GM23248 (cell line): Measurements from ENCODE around the gene SRGN. TPM values are rescaled to one million over a fixed set of nuclear protein-coding genes. Genes with fewer than 3 reads are reported as not detected.
"Not testable (repeated sequence)": the region's sequence is repeated elsewhere in the genome, so short reads cannot be mapped to it uniquely, and the experiment has no call there.

ENCODE experiments used
- DNase-seq: peaks from one replicate; pipeline ENCODE4 v3.0.0-alpha.2; 2015
- H2AFZ ChIP-seq: fragments of 200-600 bp; sonication (generic); 2 replicates; pipeline ENCODE4 v1.6.1; 2016; ENCODE audit warnings: antibody characterized with exemption
- H3F3A ChIP-seq: fragments of 200-600 bp; sonication (generic); 2 replicates; pipeline ENCODE4 v1.6.1; 2016; ENCODE audit warnings: mild to moderate bottlenecking, antibody characterized with exemption, mixed run types; ENCODE audit not compliant: insufficient read depth
- H3K27ac ChIP-seq: fragments of 200-600 bp; sonication (generic); 2 replicates; pipeline ENCODE4 v1.5.1; 2016; ENCODE audit warnings: mild to moderate bottlenecking
- H3K27me3 ChIP-seq: fragments of 200-600 bp; sonication (generic); replicated peaks from 2 replicates; pipeline ENCODE4 v1.6.1; 2016; ENCODE audit warnings: mild to moderate bottlenecking; ENCODE audit not compliant: insufficient read depth
- H3K36me3 ChIP-seq: fragments of 200-600 bp; sonication (generic); 2 replicates; pipeline ENCODE4 v1.6.1; 2016; ENCODE audit warnings: low read depth, mild to moderate bottlenecking
- H3K4me1 ChIP-seq: fragments of 200-600 bp; sonication (generic); 2 replicates; pipeline ENCODE4 v1.6.1; 2016; ENCODE audit warnings: mild to moderate bottlenecking; ENCODE audit not compliant: insufficient read depth
- H3K4me2 ChIP-seq: fragments of 200-600 bp; sonication (generic); one replicate; pipeline ENCODE4 v1.6.1; 2016; ENCODE audit warnings: mild to moderate bottlenecking; ENCODE audit not compliant: unreplicated experiment
- H3K4me3 ChIP-seq: fragments of 200-600 bp; sonication (generic); 2 replicates; pipeline ENCODE4 v1.5.1; 2016; ENCODE audit warnings: mild to moderate bottlenecking
- H3K79me2 ChIP-seq: fragments of 200-600 bp; sonication (generic); 2 replicates; pipeline ENCODE4 v1.6.1; 2016; ENCODE audit warnings: mild to moderate bottlenecking; ENCODE audit not compliant: insufficient read depth
- H3K9ac ChIP-seq: fragments of 200-600 bp; sonication (generic); 2 replicates; pipeline ENCODE4 v1.6.1; 2016; ENCODE audit warnings: mild to moderate bottlenecking
- H3K9me2 ChIP-seq: fragments of 200-600 bp; sonication (generic); 2 replicates; pipeline ENCODE4 v1.6.1; 2016; ENCODE audit warnings: mixed run types, mild to moderate bottlenecking, moderate library complexity; ENCODE audit not compliant: insufficient read depth
- H3K9me3 ChIP-seq: fragments of 200-600 bp; sonication (generic); one replicate; pipeline ENCODE4 v1.6.1; 2017; ENCODE audit warnings: low read depth
- H4K20me1 ChIP-seq: fragments of 200-600 bp; sonication (generic); 2 replicates; pipeline ENCODE4 v1.6.0; 2016; ENCODE audit not compliant: insufficient read depth
- EZH2 ChIP-seq: fragments of 200-600 bp; sonication (generic); IDR thresholded peaks from 2 replicates; pipeline ENCODE4 v1.6.1; 2018; ENCODE audit warnings: antibody characterized with exemption, mild to moderate bottlenecking; ENCODE audit not compliant: insufficient read depth, poor library complexity, severe bottlenecking
- EZH2phosphoT487 ChIP-seq: fragments of 200-600 bp; sonication (generic); IDR thresholded peaks from 2 replicates; pipeline ENCODE4 v1.6.1; 2018; ENCODE audit warnings: antibody characterized with exemption, moderate library complexity, mild to moderate bottlenecking, low read depth; ENCODE audit not compliant: insufficient read depth
- WGBS, 2 experiments: methylation state at CpG; one replicate each; pipeline ENCODE4 v1.1.6; 2015 to 2017; ENCODE audit warnings: low lambda C conversion rate in 2 of 2, low coverage in 1 of 2; ENCODE audit errors: missing lambda C conversion rate in 2 of 2; 5-methylcytosine and 5-hydroxymethylcytosine counted together
- in situ Hi-C: fragments of 300-500 bp; cut with MboI; formaldehyde crosslinking; loops from 2 replicates; pipeline ENCODE4 v1.15.0; 2020
- polyA plus RNA-seq: library from polyadenylated mRNA; unstranded; fragments of >200 nt; fragmentation: Nextera tagmentation; extraction: Ambion mirVana; gene quantifications from 2 replicates; pipeline ENCODE4 v1.2.1, GENCODE V29; 2016
- total RNA-seq: library from RNA; depleted of rRNA; stranded (reverse); fragments of >200 nt; shearing (Covaris generic); gene quantifications from 2 replicates; pipeline ENCODE4 v1.2.3, GENCODE V29; 2014; rRNA removed

SRGN gene, protein sequence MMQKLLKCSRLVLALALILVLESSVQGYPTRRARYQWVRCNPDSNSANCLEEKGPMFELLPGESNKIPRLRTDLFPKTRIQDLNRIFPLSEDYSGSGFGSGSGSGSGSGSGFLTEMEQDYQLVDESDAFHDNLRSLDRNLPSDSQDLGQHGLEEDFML
- total RNA-seq (108 and 136 TPM in 2 replicates), polyA plus RNA-seq (89.9 and 90.0 TPM in 2 replicates)

DNA sequence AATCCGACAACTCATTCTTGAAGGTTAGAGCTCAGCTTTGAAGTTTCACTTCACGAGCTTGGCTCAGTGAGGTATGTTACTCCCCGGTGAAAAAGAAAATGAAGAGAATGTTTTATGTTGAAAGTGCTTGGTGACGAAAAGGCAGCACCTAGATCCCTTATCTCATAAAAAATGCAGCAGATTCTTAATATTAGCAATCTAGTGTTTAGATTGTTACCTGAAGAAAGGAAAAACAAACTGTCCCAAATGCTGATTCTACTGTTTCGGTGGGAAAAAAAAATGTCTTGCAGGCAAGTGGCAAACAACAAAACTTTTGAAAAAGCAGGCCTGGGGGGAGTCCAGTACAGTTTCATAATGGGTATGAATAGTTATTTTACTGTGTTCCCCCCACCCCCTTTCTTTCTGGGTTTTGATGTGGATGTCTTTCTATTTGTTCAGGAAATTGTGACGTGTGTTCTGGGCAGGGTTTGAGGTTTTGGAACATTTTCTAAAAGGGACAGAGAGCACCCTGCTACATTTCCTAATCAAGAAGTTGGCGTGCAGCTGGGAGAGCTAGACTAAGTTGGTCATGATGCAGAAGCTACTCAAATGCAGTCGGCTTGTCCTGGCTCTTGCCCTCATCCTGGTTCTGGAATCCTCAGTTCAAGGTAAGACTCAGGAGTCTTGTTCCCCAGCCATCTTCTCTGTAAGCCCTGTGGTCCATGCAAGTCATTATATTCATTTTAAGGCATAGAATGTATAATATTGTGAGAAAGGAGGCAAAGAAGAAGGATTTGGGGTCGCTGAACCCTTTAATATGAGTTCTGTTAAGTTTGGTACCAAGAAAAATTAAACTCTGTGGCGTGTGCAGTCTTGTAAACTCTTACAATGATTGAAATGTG is at the start of gene SRGN:
TSS of gene SRGN (plus strand) at position 514 of the 881 bp plus-strand sequence. CDS start at position 569, 55 bp downstream.
- Histone ChIP-seq H3K36me3 (no peaks in the 10 kb centered on the region), H2AFZ (peak within 1 kb of the TSS; percentile 81), H3K9me3 (no peaks in the 10 kb centered on the region), H3K27ac (peak within 1 kb of the TSS; percentile 58), H3K79me2 (peaks cover 7% of the 10 kb centered on the region; the same call in 1 of the 2 replicates), H3F3A (0 out of 2 replicates have a peak, but pooled peaks cover 10% of the 10 kb centered on the region), H3K4me1 (peaks cover 23% of the 10 kb centered on the region), H3K4me2 (peak within 1 kb of the TSS; percentile 69), H3K27me3 (no peaks in the 10 kb centered on the region), H3K4me3 (peak within 1 kb of the TSS; percentile 67), H3K9me2 (no peaks in the 10 kb centered on the region), H4K20me1 (no peaks in the 10 kb centered on the region), H3K9ac (peak within 1 kb of the TSS; percentile 57)
- peak; percentile 74 for DNase-seq
- in situ Hi-C loops: no loop called here
- 64 to 69% methylated on average over 10 of the region's 10 CpGs for WGBS, 2 experiments
- TF ChIP-seq EZH2: no peak
- no peak for TF ChIP-seq EZH2phosphoT487

DNA sequence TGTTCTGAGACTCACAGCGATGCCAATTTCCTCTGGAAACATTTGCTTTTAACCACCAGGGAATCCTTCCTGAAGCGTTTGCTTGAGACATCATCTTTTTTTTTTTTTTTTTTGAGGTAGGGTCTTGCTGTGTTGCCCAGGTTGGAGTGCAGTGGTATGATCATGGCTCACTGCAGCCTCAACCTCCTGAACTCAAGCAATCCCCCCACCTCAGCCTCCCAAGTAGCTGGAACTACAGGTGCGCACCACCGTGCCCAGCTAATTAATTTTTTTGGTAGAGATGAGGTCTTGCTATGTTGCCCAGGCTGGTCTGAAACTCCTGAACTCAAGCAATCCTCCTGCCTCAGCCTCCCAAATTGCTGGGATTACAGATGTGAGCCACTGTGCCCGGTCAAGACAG is 47.0 kb upstream of the SRGN start:
- H3K79me2 ChIP-seq, H3K4me1 ChIP-seq, H3K9ac ChIP-seq, in situ Hi-C loops, H3K9me2 ChIP-seq, H3K27ac ChIP-seq, H3K4me2 ChIP-seq, H3K36me3 ChIP-seq, DNase-seq, H4K20me1 ChIP-seq, H3K9me3 ChIP-seq, H3K27me3 ChIP-seq, H3K4me3 ChIP-seq, H2AFZ ChIP-seq, H3F3A ChIP-seq: not testable (repeated sequence)
- WGBS, 2 experiments: 76 to 77% methylated on average over 5 of the region's 5 CpGs

DNA sequence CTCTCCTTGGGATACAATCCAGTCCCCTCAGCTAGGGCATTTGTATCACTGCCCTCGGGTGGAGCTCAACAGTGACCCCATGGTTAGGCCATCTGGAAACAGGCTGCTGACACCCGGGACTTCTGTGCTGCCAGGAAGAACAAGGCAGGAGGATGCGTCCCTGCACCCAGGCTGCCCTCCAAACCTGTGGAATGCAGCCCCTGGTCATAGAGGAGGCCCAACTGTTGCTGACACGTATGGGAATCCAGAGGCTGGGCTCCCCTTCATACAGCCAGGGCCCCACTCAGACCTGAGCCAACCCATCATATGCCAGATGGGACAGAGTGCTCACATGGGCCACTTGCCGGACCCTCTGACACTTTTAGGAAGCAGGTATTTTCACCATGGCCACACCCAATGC is 45.5 kb upstream of the SRGN start:
- TF ChIP-seq EZH2: no peak
- no peak for TF ChIP-seq EZH2phosphoT487
- H2AFZ ChIP-seq: no peak overlapping the region
- no peaks in the 10 kb centered on the region for H3K9me3 ChIP-seq
- 83 to 87% methylated on average over 5 of the region's 5 CpGs for WGBS, 2 experiments
- no peaks in the 10 kb centered on the region for H3K79me2 ChIP-seq
- H3F3A ChIP-seq: no peaks in the 10 kb centered on the region
- no peak overlapping the region for H3K27ac ChIP-seq
- H3K27me3 ChIP-seq: no peaks in the 10 kb centered on the region
- no peaks in the 10 kb centered on the region for H4K20me1 ChIP-seq
- no peak overlapping the region for H3K9ac ChIP-seq
- H3K36me3 ChIP-seq: no peaks in the 10 kb centered on the region
- H3K9me2 ChIP-seq: no peaks in the 10 kb centered on the region
- peaks cover 3% of the 10 kb centered on the region; the same call in 1 of the 2 replicates for H3K4me1 ChIP-seq
- no peak for DNase-seq
- in situ Hi-C loops: no loop called here
- no peak overlapping the region for H3K4me2 ChIP-seq
- no peak overlapping the region for H3K4me3 ChIP-seq

DNA sequence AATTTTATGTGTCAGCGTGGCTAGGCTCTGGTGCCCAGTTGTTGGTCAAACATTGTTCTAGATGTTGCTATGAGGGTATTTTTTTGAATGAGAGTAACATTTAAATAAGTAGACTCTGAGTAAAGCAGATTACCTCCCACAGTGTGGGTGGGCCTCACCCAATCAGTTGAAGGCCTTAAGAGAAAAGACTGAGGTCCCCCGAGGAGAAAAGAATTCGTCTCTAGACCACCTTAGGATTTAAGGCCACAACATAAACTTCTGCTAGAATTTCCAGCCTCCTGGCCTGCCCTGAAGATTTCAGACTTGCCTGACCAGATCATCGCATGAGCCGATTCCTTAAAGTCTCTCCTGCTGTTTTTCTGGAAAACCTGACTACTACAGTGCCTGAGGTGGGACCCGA is 45.1 kb upstream of the SRGN start:
- no peak overlapping the region for H2AFZ ChIP-seq
- TF ChIP-seq EZH2 (no peak), EZH2phosphoT487 (no peak)
- no peak overlapping the region for H3K9ac ChIP-seq
- DNase-seq: no peak
- H3K9me2 ChIP-seq: no peaks in the 10 kb centered on the region
- H3K4me1 ChIP-seq: peaks cover 3% of the 10 kb centered on the region; the same call in 1 of the 2 replicates
- no peaks in the 10 kb centered on the region for H3K36me3 ChIP-seq
- no peak overlapping the region for H3K27ac ChIP-seq
- H3K4me3 ChIP-seq: no peak overlapping the region
- H3K4me2 ChIP-seq: no peak overlapping the region
- no peaks in the 10 kb centered on the region for H3K9me3 ChIP-seq
- H4K20me1 ChIP-seq: no peaks in the 10 kb centered on the region
- no peaks in the 10 kb centered on the region for H3K27me3 ChIP-seq
- in situ Hi-C loops: no loop called here
- H3K79me2 ChIP-seq: no peaks in the 10 kb centered on the region
- H3F3A ChIP-seq: no peaks in the 10 kb centered on the region
- 80 to 83% methylated on average over 6 of the region's 6 CpGs for WGBS, 2 experiments
